Stimulated activated CD8-positive, alpha-beta memory T cell treated with anti-CD3 and anti-CD28 coated beads, Interleukin-2, amount 100 ng/mL, for 1 hour (primary cell): ENCODE results near the gene LIPT1.
"Not testable (repeated sequence)": the region's sequence is repeated elsewhere in the genome, so short reads cannot be mapped to it uniquely, and the experiment has no call there.

ENCODE experiments used
- DNase-seq, 2 donors: peaks; one replicate each; pipeline ENCODE4 v3.0.0-alpha.2; 2020; ENCODE audit warnings: low read depth in 2 of 2

Gene LIPT1

GRCh38 chr2:99154643-99155536 lies at the start of gene LIPT1, which contains the start of gene TSGA10:
LIPT1 (plus strand) TSS chr2:99154967; CDS start chr2:99161958, 6,991 bp downstream.
TSGA10 (minus strand) TSS chr2:99154942; CDS start chr2:99109439, 45,503 bp downstream.
- DNase-seq, result peak; percentile 85

- DNase-seq, result no peak
Observed at GRCh38 chr2:99106913-99107312, 47.9 kb upstream of the LIPT1 start.

DNA sequence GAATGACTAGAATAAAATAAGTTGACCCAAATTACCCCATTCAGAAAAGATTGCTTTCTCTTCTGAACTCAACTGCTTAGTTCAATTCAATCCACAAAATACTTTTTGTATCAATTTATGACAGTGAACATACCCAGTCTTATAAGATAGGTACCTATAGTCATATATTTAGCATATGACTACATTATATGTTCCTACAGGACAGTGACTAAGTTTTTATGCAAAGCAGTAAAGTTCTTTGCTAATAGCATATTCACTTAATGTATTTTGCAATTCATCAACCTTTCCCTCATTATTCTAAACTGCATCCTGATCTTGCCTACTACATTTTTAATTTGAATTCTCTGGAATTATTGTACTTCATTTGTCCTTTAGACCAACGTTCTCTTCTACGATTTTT lies 43.5 kb upstream of the LIPT1 start:
- DNase-seq, result no peak

DNA sequence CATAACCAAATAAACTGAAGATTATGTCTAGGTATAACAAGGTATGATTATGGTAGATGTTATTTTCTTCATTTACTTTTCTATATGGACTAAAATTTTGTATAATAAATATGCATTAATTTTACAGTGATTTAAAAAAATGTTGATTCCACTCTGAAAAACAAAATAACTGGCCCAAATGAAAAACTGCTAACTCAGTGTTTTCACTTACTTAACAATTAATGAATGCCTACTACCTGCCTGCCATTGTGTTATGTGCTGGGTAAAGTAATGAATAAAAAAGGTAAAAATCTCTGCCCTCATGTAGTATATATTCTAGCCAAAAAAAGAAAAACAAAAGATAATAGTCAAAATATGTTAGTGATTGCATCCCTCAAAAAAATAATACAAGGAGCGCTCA lies 42.8 kb upstream of the LIPT1 start:
- DNase-seq, result no peak

DNA sequence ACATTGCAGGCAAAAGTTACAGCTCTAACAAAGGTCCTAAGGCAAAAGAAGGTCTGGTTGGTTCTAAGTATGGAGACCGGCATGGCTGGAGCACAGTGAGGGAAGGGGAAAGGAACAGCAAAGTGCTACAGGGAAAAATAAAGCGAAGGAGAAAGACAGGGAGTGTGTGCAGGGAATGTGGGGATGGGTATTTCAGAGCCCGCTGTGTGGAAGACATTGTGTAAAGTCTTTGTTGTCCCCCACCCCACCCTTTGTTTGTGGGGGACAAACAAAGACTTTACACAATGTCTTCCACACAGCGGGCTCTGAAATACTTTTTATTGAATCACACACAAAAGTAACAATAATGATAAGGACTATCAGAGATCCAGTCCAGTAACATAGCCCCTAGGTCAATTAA lies 42.1 kb upstream of the LIPT1 start:
- no peak for DNase-seq

- DNase-seq, result no peak
Observed at GRCh38 chr2:99127981-99128380, 26.8 kb upstream of the LIPT1 start.

DNA sequence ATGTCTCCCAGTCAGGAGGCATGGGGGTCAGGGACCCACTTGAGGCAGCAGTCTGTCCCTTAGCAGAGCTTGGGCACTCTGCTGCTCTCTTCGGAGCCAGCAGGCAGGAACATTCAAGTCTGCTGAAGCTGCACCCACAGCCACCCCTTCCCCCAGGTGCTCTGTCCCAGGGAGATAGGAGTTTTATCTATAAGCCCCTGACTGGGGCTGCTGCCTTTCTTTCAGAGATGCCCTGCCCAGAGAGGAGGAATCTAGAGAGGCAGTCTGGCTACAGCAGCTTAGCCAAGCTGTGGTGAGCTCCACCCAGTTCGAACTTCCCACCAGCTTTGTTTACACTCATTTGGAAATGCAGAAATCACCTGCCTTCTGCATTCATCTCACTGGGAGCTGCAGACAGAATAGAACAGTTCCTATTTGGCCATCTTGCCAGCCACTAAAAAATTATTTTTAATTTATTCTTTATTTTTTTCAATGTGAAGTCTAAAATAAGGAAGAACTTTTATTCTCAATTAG lies 19.7 kb upstream of the LIPT1 start:
- DNase-seq, result not testable (repeated sequence)

- no peak for DNase-seq
Observed at GRCh38 chr2:99139003-99139402, 15.8 kb upstream of the LIPT1 start.

GRCh38 chr2:99140056-99140859 lies 14.5 kb upstream of the LIPT1 start:
- no peak for DNase-seq

DNA sequence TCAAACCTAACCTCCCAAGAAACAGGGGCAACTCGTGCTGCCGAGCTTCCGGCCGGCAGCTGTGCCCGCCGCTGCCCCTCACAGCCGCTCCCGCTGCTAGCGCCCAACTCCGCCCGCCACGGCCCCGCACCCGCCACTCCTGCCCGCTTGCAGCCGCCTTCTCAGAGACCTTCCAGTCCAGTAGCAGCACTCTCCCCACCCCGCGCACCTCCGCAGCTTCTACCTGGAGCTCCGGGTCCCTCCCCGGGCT lies 14.0 kb upstream of the LIPT1 start:
- no peak for DNase-seq

GRCh38 chr2:99141110-99142108 lies 13.4 kb upstream of the LIPT1 start, which contains the start of gene C2orf15:
C2orf15 (plus strand) TSS chr2:99141707; CDS start chr2:99150559, 8,852 bp downstream.
- DNase-seq, result peak; percentile 92 to 96

DNA sequence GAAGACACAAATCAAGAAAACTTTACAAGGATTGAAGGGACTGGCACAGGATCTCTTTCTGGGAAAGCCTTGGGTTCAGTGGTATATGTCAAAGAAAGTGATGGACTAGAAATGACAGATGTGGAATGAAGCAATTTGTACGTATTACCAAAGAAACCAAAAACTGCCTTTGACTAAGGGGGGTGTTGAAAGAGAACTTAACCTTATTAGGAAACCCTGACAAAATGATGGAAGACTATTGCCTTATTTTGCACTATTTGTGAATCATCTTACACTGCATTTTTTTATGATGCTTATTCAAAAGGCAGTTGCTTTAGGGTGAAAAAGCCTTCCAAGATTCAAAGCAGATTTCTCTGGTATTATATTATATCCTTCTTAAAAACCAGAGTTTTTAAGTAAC lies 4.1 kb upstream of the LIPT1 start:
- DNase-seq, result no peak

GRCh38 chr2:99152199-99152895 lies 2.4 kb upstream of the LIPT1 start:
- DNase-seq, result no peak

DNA sequence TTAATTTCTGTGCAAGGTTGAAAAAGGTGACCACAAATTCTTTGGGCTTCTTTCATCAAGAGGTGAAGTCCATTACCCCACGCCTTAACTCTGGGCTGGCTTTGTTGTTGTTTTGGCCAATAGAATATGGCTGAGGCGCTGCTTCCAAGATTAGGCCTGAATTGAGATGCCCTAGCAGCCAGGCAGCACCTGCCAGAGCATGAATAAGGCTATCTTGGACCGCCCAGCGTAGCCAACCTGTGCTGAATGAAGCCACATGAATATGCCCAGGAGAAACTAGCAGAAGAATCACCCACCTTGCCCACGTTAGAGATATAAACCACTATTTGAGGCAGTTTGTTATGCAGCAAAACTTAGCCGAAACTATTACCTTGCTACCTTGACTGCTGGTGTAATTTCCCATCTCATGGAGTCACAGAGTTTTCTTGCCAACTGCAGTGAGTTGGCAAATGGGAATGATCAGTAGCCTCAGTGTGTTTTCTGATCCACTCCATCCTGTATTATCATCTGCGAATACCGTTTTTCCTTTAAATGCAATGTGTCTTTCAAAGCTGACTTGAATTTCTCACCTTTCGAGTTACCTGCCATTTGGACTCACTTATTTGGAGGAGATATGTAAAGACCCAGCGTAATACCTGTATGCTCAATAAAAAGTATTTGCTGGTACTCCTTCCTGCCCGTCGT lies 704 bp upstream of the LIPT1 start:
- no peak for DNase-seq

DNA sequence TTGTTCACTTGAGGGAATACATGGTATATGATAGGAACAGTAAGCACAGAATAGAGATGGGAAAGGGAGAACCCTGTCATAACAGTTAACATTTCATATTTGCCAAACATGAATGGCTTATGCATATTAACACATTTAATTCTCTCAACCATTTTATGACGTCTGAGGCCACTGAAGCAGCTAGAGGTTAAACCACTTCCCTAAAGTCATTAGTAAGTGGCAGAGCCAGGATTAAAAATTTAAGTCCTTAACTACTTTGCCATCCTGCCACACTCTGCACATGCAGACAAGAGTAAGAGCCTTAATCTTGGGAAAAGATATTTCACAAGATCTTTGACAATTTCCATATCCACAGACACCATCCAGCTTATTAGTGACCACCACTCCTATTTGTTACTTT lies 2.1 kb downstream of the LIPT1 start:
- DNase-seq, result no peak

GRCh38 chr2:99158599-99158998 lies 3.8 kb downstream of the LIPT1 start:
- DNase-seq, result no peak

GRCh38 chr2:99159594-99159993 lies 4.8 kb downstream of the LIPT1 start:
- DNase-seq, result no peak

DNA sequence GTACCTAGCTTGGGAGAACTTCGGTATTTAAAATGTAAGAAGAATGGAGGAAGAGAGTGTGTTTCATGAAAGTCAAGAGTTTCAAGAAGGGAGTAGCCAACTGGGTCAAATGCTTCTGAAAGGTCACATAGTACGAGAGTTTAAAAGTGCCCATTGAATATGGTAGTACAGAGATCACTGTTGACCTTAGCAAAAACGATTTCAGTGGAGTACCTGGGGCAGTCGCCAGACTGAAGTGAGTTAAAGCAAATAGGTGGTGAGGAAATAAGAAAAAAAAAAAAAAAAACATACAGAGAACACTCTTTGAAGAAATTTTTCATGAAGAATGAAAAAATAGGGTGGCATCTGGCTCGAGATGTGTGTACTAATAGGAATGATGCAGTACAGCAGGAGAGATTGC lies 11.5 kb downstream of the LIPT1 start:
- no peak for DNase-seq

GRCh38 chr2:99169534-99169933 lies 14.8 kb downstream of the LIPT1 start:
- DNase-seq, result no peak
